Thymus (tissue), 11 donors: ENCODE results near the gene GOLGA6A. TPM values are rescaled to one million over a fixed set of nuclear protein-coding genes. Genes with fewer than 3 reads are reported as not detected.

ENCODE experiments used
- DNase-seq, 9 donors: peaks; one replicate each; pipeline ENCODE4 v3.0.0-alpha.2; 2013; ENCODE audit warnings: low spot score in 9 of 9, low read depth in 6 of 9, missing footprints in 1 of 9
- H3K27ac ChIP-seq, 2 donors: one replicate each; pipeline ENCODE4 v1.5.1; 2013; ENCODE audit warnings: control low read depth in 1 of 2, low read depth in 1 of 2, low read length in 1 of 2, mild to moderate bottlenecking in 1 of 2, moderate library complexity in 1 of 2
- H3K27me3 ChIP-seq, 2 donors: one replicate each; pipeline ENCODE4 v1.5.1; 2013; ENCODE audit warnings: low read length in 1 of 2; ENCODE audit not compliant: control insufficient read depth in 2 of 2, insufficient read depth in 1 of 2
- H3K36me3 ChIP-seq, 2 donors: one replicate each; pipeline ENCODE4 v1.5.1; 2013; ENCODE audit warnings: low read length in 1 of 2, mild to moderate bottlenecking in 1 of 2, moderate library complexity in 1 of 2; ENCODE audit not compliant: control insufficient read depth in 2 of 2, insufficient read depth in 2 of 2
- H3K4me1 ChIP-seq, 2 donors: one replicate each; pipeline ENCODE4 v1.5.1; 2013; ENCODE audit warnings: low read length in 2 of 2; ENCODE audit not compliant: control insufficient read depth in 2 of 2, insufficient read depth in 2 of 2
- H3K4me3 ChIP-seq, 2 donors: one replicate each; pipeline ENCODE4 v1.5.1; 2013; ENCODE audit warnings: low read length in 2 of 2, control low read depth in 1 of 2, mild to moderate bottlenecking in 1 of 2
- H3K9me3 ChIP-seq, 2 donors: one replicate each; pipeline ENCODE4 v1.5.1; 2013; ENCODE audit warnings: low read length in 1 of 2, mild to moderate bottlenecking in 1 of 2; ENCODE audit not compliant: control insufficient read depth in 2 of 2, insufficient read depth in 1 of 2
- WGBS: extraction: QIAGEN DNeasy Blood & Tissue Kit; methylation state at CpG from one replicate; pipeline ENCODE4 v1.1.7; 2013; 5-methylcytosine and 5-hydroxymethylcytosine counted together
- polyA plus RNA-seq: library from polyadenylated mRNA; stranded (reverse); fragments of 200-250 nt; gene quantifications from one replicate; pipeline ENCODE4 v1.2.3, GENCODE V29; 2013
- total RNA-seq: library from RNA; stranded (reverse); fragments of 120-200 nt; gene quantifications from one replicate; pipeline ENCODE4 v1.2.4, GENCODE V29; 2013
- donor health status: healthy.

GOLGA6A gene
- total and polyA plus RNA-seq, 2 donors, result 0.09 TPM

- Histone ChIP-seq H3K4me1 (no peaks in the 10 kb centered on the region), H3K27ac (no peak overlapping the region), H3K36me3 (peaks cover 53 to 57% of the 10 kb centered on the region in 2 donors), H3K4me3 (no peak overlapping the region), H3K9me3 (no peaks in the 10 kb centered on the region), H3K27me3 (no peaks in the 10 kb centered on the region)
- WGBS, result 98% methylated on average over 66 of the region's 66 CpGs
- no peak for DNase-seq
These were observed 59.5 kb downstream of the GOLGA6A start for GRCh38 chr15:74022706-74023470.

Other genes with a start within 250 kb of the GOLGA6A start
- gene TBC1D21, start 209.0 kb downstream of the GOLGA6A start, total RNA-seq, result not detected
- 0.05 TPM for gene TBC1D21, start 209.0 kb downstream of the GOLGA6A start, polyA plus RNA-seq
- gene LOXL1, start 156.1 kb downstream of the GOLGA6A start, total RNA-seq, result 6.6 TPM
- 6.7 TPM for gene LOXL1, start 156.1 kb downstream of the GOLGA6A start, polyA plus RNA-seq
- 13.0 TPM for gene STOML1, start 90.3 kb downstream of the GOLGA6A start, total RNA-seq
- gene STOML1, start 90.3 kb downstream of the GOLGA6A start, polyA plus RNA-seq, result 19.1 TPM
- gene PML, start 87.8 kb downstream of the GOLGA6A start, total RNA-seq, result 13.0 TPM
- gene PML, start 87.8 kb downstream of the GOLGA6A start, polyA plus RNA-seq, result 35.7 TPM
- gene ISLR2, start 48.0 kb upstream of the GOLGA6A start, total RNA-seq, result 0.19 TPM
- 0.98 TPM for gene ISLR2, start 48.0 kb upstream of the GOLGA6A start, polyA plus RNA-seq
- 6.9 TPM for gene ISLR, start 91.2 kb upstream of the GOLGA6A start, total RNA-seq
- 11.0 TPM for gene ISLR, start 91.2 kb upstream of the GOLGA6A start, polyA plus RNA-seq
- gene STRA6, start 120.2 kb upstream of the GOLGA6A start, total RNA-seq, result 2.6 TPM
- 0.68 TPM for gene STRA6, start 120.2 kb upstream of the GOLGA6A start, polyA plus RNA-seq
- gene CCDC33, start 153.8 kb upstream of the GOLGA6A start, total RNA-seq, result 1.4 TPM
- gene CCDC33, start 153.8 kb upstream of the GOLGA6A start, polyA plus RNA-seq, result 0.39 TPM